Transverse colon (tissue), 4 donors: Measurements from ENCODE around the gene C11orf91. TPM values are rescaled to one million over a fixed set of nuclear protein-coding genes. Genes with fewer than 3 reads are reported as not detected.

Experiments
- DNase-seq: peaks from one replicate; pipeline ENCODE4 v3.0.0-alpha.2; 2019
- H3K27ac ChIP-seq, 4 donors: fragments of 200-600 bp; sonication (generic); 2 replicates each; pipeline ENCODE4 v1.5.1; 2016 to 2018; ENCODE audit warnings: inconsistent platforms in 4 of 4
- H3K27me3 ChIP-seq: fragments of 200-600 bp; sonication (generic); 2 replicates; pipeline ENCODE4 v1.5.1; 2017; ENCODE audit warnings: inconsistent platforms
- H3K36me3 ChIP-seq, 4 donors: fragments of 200-600 bp; sonication (generic); 2 replicates each; pipeline ENCODE4 v1.5.1; 2017 to 2019; ENCODE audit warnings: inconsistent platforms in 4 of 4
- H3K4me1 ChIP-seq, 4 donors: fragments of 200-600 bp; sonication (generic); 2 replicates each; pipeline ENCODE4 v1.5.1; 2017 to 2020; ENCODE audit warnings: inconsistent platforms in 4 of 4
- H3K4me3 ChIP-seq, 4 donors: fragments of 200-600 bp; sonication (generic); 1 replicate in 1 of 4; 2 replicates in 3 of 4; pipeline versions ENCODE4 v1.5.1 to v1.6.1; 2017 to 2019; ENCODE audit warnings: inconsistent platforms in 4 of 4
- H3K9me3 ChIP-seq, 2 donors: fragments of 200-600 bp; sonication (generic); 2 replicates each; pipeline ENCODE4 v1.5.1; 2017 to 2019; ENCODE audit warnings: inconsistent platforms in 2 of 2
- CTCF ChIP-seq, 5 experiments: fragments of 200-600 bp in 3 of 5; fragments of 450-650 bp in 2 of 5; sonication (generic) in 3 of 5; IDR thresholded peaks; 1 replicate in 2 of 5; 2 replicates in 3 of 5; pipeline ENCODE4 v1.5.1; 2016 to 2017; ENCODE audit warnings: antibody characterized with exemption in 5 of 5, inconsistent platforms in 3 of 5, mild to moderate bottlenecking in 2 of 5, moderate library complexity in 1 of 5
- EP300 ChIP-seq: sonication (generic); formaldehyde crosslinking; IDR thresholded peaks from one replicate; pipeline ENCODE4 v1.6.1; 2017; ENCODE audit warnings: antibody characterized with exemption, low read depth
- POLR2A ChIP-seq: fragments of 450-650 bp; IDR thresholded peaks from one replicate; pipeline ENCODE4 v1.6.1; 2016; ENCODE audit warnings: antibody characterized with exemption, mild to moderate bottlenecking, moderate library complexity
- POLR2AphosphoS5 ChIP-seq, 3 donors: sonication (generic); formaldehyde crosslinking; IDR thresholded peaks; one replicate each; pipeline ENCODE4 v1.6.1; 2016; ENCODE audit warnings: antibody characterized with exemption in 3 of 3
- WGBS, 2 donors: methylation state at CpG; one replicate each; pipeline ENCODE4 v1.1.5; 2018; ENCODE audit warnings: low coverage in 1 of 2; 5-methylcytosine and 5-hydroxymethylcytosine counted together
- in situ Hi-C, 4 donors: fragments of 200-750 bp; cut with MboI; loops; one replicate each; pipeline versions ENCODE4 v1.15.0 to v1.15.1; 2017; ENCODE audit warnings: low sequenced_read_pairs in 3 of 4, low pct_ligation_motif_present in 1 of 4, low pct_unique_long_range_greater_than_20kb in 1 of 4
- intact Hi-C: fragments of 100-400 bp; cut with DNase I; formaldehyde crosslinking; loops from one replicate; pipeline ENCODE4 v1.15.1; 2023; ENCODE audit warnings: low total_unique reads
- total RNA-seq, 4 donors: library from RNA; depleted of rRNA; stranded (reverse); fragments of >200 nt; gene quantifications; one replicate each; pipeline ENCODE4 v1.1.0, GENCODE V29; 2016

Gene C11orf91
- total RNA-seq, 4 donors from 2014 or later = not detected

DNA sequence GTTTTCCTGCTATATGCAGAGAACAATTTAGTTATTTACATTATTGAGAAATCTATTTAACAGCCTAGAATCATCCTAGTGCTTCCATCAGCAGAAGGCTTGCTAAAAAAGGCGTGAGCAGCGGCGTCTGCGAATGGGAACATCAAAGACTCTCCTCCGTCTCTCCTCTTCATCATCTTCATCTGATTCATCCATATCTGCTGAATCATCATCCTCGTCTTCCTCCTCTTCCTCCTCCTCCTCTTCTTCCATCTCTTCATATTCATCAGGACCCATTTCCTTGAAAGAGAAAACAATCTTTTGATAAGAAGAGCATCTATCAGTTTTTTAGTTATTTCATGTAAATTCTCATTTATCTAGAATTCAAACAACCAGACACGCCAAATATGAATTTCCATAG, 41.2 kb upstream of the C11orf91 start:
- no peak for TF ChIP-seq CTCF (IDR thresholded peaks at IDR 0.05)
- 84 to 96% methylated on average over 7 of the region's 7 CpGs for WGBS, 2 donors
- in situ Hi-C loops (loop anchor here in 2 of 4 donors (10.0 to 25.0 kb wide), 2 partner anchors 377 to 580 kb away; partner anchors contain the start of gene CSTF3 (in 2 of the 2)), intact Hi-C loops (no loop called here)
- no peaks in the 10 kb centered on the region for H3K27me3 ChIP-seq
- no peak overlapping the region for H3K27ac ChIP-seq
- H3K9me3 ChIP-seq = no peaks in the 10 kb centered on the region
- H3K36me3 ChIP-seq = peaks cover 0 to 14% (median under 1%) of the 10 kb centered on the region in 4 donors
- no peak for DNase-seq
- no peak overlapping the region for H3K4me3 ChIP-seq
- H3K4me1 ChIP-seq = peaks cover 0 to 8% (median 4%) of the 10 kb centered on the region in 4 donors

DNA sequence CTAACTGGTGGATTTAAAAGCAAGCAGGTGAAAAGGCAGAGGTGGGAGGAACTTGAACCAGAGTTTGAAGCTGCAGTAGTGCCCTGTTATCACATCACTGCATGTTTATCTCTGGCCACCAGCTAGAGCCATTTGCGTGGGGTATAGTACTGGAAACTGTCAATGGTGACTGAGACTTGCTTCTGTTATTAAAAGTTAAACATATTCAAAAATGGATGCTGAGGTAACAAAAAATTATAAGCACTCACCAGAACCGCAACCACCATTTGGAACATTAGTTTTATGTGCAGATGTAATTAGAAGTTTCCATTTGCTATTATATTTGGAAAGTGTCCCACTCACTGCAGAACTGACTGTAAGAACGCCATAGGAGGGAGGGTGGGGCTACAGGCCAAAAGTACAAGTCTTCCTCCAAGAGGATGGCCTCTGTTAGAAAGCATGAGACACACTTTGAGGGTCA, 36.8 kb upstream of the C11orf91 start:
- no peak for TF ChIP-seq POLR2A
- intact Hi-C loops = no loop called here
- no peak overlapping the region for H3K4me3 ChIP-seq
- no peaks in the 10 kb centered on the region for H3K9me3 ChIP-seq
- in situ Hi-C loops = loop anchor here in 2 of 4 donors (25.0 kb wide), 1 partner anchor 575 kb away; the partner anchor contains the start of gene CSTF3 (in 2 of the 2)
- peaks cover 2 to 38% (median 27%) of the 10 kb centered on the region in 4 donors for H3K4me1 ChIP-seq
- no peaks in the 10 kb centered on the region for H3K27me3 ChIP-seq
- no peaks in the 10 kb centered on the region for H3K36me3 ChIP-seq
- DNase-seq = no peak
- WGBS, 2 donors = 35 to 56% methylated on average over 2 to 3 of the region's 3 CpGs
- H3K27ac ChIP-seq = peak overlapping the region in 3 of 4 donors; percentile 87 to 96 (median 90)

GRCh38 chr11:33736148-33736812, 35.7 kb upstream of the C11orf91 start, which contains the start of gene CD59:
Gene CD59 (minus strand): TSS chr11:33736423. CDS start chr11:33722445, 13,978 bp downstream.
- no peak for TF ChIP-seq EP300
- TF ChIP-seq POLR2A = peak; percentile 95
- peak in 2 of 5 experiments; percentile 2 to 8 for TF ChIP-seq CTCF (IDR thresholded peaks at IDR 0.05)
- TF ChIP-seq POLR2AphosphoS5 (IDR thresholded peaks at IDR 0.05) = peak; percentile 96 to 98 (median 97)
- peak within 1 kb of the TSS; percentile 54 to 95 (median 80) for H3K4me3 ChIP-seq
- DNase-seq = peak; percentile 98
- H3K27ac ChIP-seq = peak within 1 kb of the TSS; percentile 87 to 96 (median 92)
- peaks cover 11 to 49% (median 38%) of the 10 kb centered on the region in 4 donors for H3K4me1 ChIP-seq
- intact Hi-C loops = no loop called here
- in situ Hi-C loops = loop anchor here in 2 of 4 donors (25.0 kb wide), 1 partner anchor 574 kb away; the partner anchor contains the start of gene CSTF3 (in 2 of the 2)
- H3K9me3 ChIP-seq = no peaks in the 10 kb centered on the region
- no peaks in the 10 kb centered on the region for H3K27me3 ChIP-seq
- no peaks in the 10 kb centered on the region for H3K36me3 ChIP-seq
- WGBS, 2 donors = 2 to 14% methylated on average over 2 to 38 of the region's 48 CpGs

GRCh38 chr11:33735271-33736147, 34.9 kb upstream of the C11orf91 start:
- Histone ChIP-seq H3K27ac (peak overlapping the region; percentile 87 to 96 (median 92)), H3K9me3 (no peaks in the 10 kb centered on the region), H3K4me3 (peak overlapping the region; percentile 54 to 95 (median 80)), H3K4me1 (peaks cover 11 to 57% (median 40%) of the 10 kb centered on the region in 4 donors), H3K36me3 (no peaks in the 10 kb centered on the region), H3K27me3 (no peaks in the 10 kb centered on the region)
- intact Hi-C loops (no loop called here), in situ Hi-C loops (loop anchor here in 2 of 4 donors (25.0 kb wide), 1 partner anchor 573 kb away; the partner anchor contains the start of gene CSTF3 (in 2 of the 2))
- DNase-seq = peak; percentile 57
- WGBS, 2 donors = 0 to 1% methylated on average over 7 to 52 of the region's 53 CpGs
- TF ChIP-seq CTCF (IDR thresholded peaks at IDR 0.05) = peak in 4 of 5 experiments; percentile 3 to 60 (median 22)
- TF ChIP-seq POLR2AphosphoS5 (IDR thresholded peaks at IDR 0.05) = no peak
- no peak for TF ChIP-seq EP300
- no peak for TF ChIP-seq POLR2A
